Osteoblast (primary cell): Measurements from ENCODE around the gene LIN28A. TPM values are rescaled to one million over a fixed set of nuclear protein-coding genes. Genes with fewer than 3 reads are reported as not detected.

Experiments used
- DNase-seq: peaks from one replicate; pipeline ENCODE4 v3.0.0; 2011; ENCODE audit warnings: low spot score, mixed read lengths; ENCODE audit not compliant: insufficient read length; ENCODE audit errors: missing footprints
- H2AFZ ChIP-seq: 2 replicates; pipeline ENCODE4 v1.6.0; 2011; ENCODE audit warnings: mild to moderate bottlenecking, low read length
- H3K27ac ChIP-seq: 2 replicates; pipeline ENCODE4 v1.5.1; 2011; ENCODE audit warnings: mild to moderate bottlenecking, low read depth, low read length, moderate library complexity
- H3K27me3 ChIP-seq: 2 replicates; pipeline ENCODE4 v1.6.0; 2012; ENCODE audit warnings: mild to moderate bottlenecking, control low read depth, inconsistent platforms, low read length, moderate library complexity; ENCODE audit not compliant: insufficient read depth
- H3K36me3 ChIP-seq: 2 replicates; pipeline ENCODE4 v1.5.1; 2011; ENCODE audit warnings: mild to moderate bottlenecking, low read length, control low read depth, moderate library complexity; ENCODE audit not compliant: insufficient read depth
- H3K4me1 ChIP-seq: 2 replicates; pipeline ENCODE4 v1.5.1; 2011; ENCODE audit warnings: mild to moderate bottlenecking, low read length, control low read depth, moderate library complexity; ENCODE audit not compliant: insufficient read depth
- H3K4me2 ChIP-seq: 2 replicates; pipeline ENCODE4 v1.6.0; 2011; ENCODE audit warnings: mild to moderate bottlenecking, low read length; ENCODE audit not compliant: insufficient read depth
- H3K4me3 ChIP-seq: fragments of 200-600 bp; sonication (generic); 3 replicates; pipeline ENCODE4 v1.5.1; 2012; ENCODE audit warnings: mild to moderate bottlenecking, low read length, inconsistent platforms; ENCODE audit not compliant: insufficient read depth
- H3K79me2 ChIP-seq: 2 replicates; pipeline ENCODE4 v1.6.0; 2012; ENCODE audit warnings: mild to moderate bottlenecking, low read length, control low read depth, inconsistent platforms; ENCODE audit not compliant: insufficient read depth
- H3K9me3 ChIP-seq: 2 replicates; pipeline ENCODE4 v1.5.1; 2011; ENCODE audit warnings: low read depth, low read length, control low read depth
- H4K20me1 ChIP-seq: 2 replicates; pipeline ENCODE4 v1.6.0; 2012; ENCODE audit warnings: mild to moderate bottlenecking, low read length, control low read depth; ENCODE audit not compliant: insufficient read depth
- CTCF ChIP-seq: IDR thresholded peaks from 2 replicates; pipeline ENCODE4 v1.5.1; 2011; ENCODE audit warnings: mild to moderate bottlenecking, low read depth, low read length, moderate library complexity; ENCODE audit errors: extremely low read depth
- total RNA-seq: library from RNA; depleted of rRNA; stranded (reverse); fragments of >200 nt; gene quantifications from 2 replicates; pipeline ENCODE4 v1.2.3, GENCODE V29; 2012

The LIN28A gene
- total RNA-seq, 1 donor, result not detected

GRCh38 chr1:26477446-26478152, 67.0 kb downstream of the LIN28A start:
- no peaks in the 10 kb centered on the region for H3K9me3 ChIP-seq
- TF ChIP-seq CTCF, result no peak
- DNase-seq, result peak; percentile 29

GRCh38 chr1:26478159-26478558, 67.5 kb downstream of the LIN28A start:
- Histone ChIP-seq H3K4me2 (no peak overlapping the region), H3K27ac (no peak overlapping the region), H3K4me1 (peaks cover 27% of the 10 kb centered on the region), H3K9me3 (no peaks in the 10 kb centered on the region), H3K36me3 (peaks cover 45% of the 10 kb centered on the region), H2AFZ (no peak overlapping the region), H3K27me3 (no peaks in the 10 kb centered on the region), H3K4me3 (no peak overlapping the region), H4K20me1 (peaks cover 18% of the 10 kb centered on the region), H3K79me2 (peaks cover 19% of the 10 kb centered on the region)
- TF ChIP-seq CTCF, result no peak
- no peak for DNase-seq

More at GRCh38 chr1:26477446-26478152, 67.0 kb downstream of the LIN28A start:
- Histone ChIP-seq H3K27ac (no peak overlapping the region), H3K4me3 (no peak overlapping the region), H3K27me3 (no peaks in the 10 kb centered on the region), H3K79me2 (peaks cover 21% of the 10 kb centered on the region), H3K36me3 (peaks cover 45% of the 10 kb centered on the region), H4K20me1 (peaks cover 20% of the 10 kb centered on the region), H2AFZ (no peak overlapping the region), H3K4me2 (no peak overlapping the region), H3K4me1 (peaks cover 21% of the 10 kb centered on the region)

- H3K4me3 ChIP-seq, result no peak overlapping the region
- no peaks in the 10 kb centered on the region for H3K9me3 ChIP-seq
- H3K27me3 ChIP-seq, result no peaks in the 10 kb centered on the region
- no peak overlapping the region for H2AFZ ChIP-seq
- no peak for TF ChIP-seq CTCF
- H3K79me2 ChIP-seq, result peaks cover 11% of the 10 kb centered on the region
- H3K4me1 ChIP-seq, result peaks cover 23% of the 10 kb centered on the region
- peaks cover 10% of the 10 kb centered on the region for H4K20me1 ChIP-seq
- H3K36me3 ChIP-seq, result peaks cover 37% of the 10 kb centered on the region
- no peak for DNase-seq
- no peak overlapping the region for H3K27ac ChIP-seq
- no peak overlapping the region for H3K4me2 ChIP-seq
Observed at GRCh38 chr1:26478988-26479387, 68.4 kb downstream of the LIN28A start.

Other genes starting within 250 kb of the LIN28A start
- gene C1orf232, start 241.9 kb upstream of the LIN28A start, total RNA-seq, result not detected in 2 replicates
- gene ZNF593, start 240.9 kb upstream of the LIN28A start, total RNA-seq, result 21.2 and 29.0 TPM in 2 replicates
- not detected in 2 replicates for gene ZNF593OS, start 239.0 kb upstream of the LIN28A start, total RNA-seq
- under 0.01 TPM in 1 of 2 replicates, not detected in the other for gene CNKSR1, start 233.3 kb upstream of the LIN28A start, total RNA-seq
- gene CATSPER4, start 220.2 kb upstream of the LIN28A start, total RNA-seq, result not detected in 2 replicates
- gene CEP85, start 176.6 kb upstream of the LIN28A start, total RNA-seq, result 8.0 and 9.1 TPM in 2 replicates
- 29.2 and 30.8 TPM in 2 replicates for gene SH3BGRL3, start 130.7 kb upstream of the LIN28A start, total RNA-seq
- 5.8 and 6.2 TPM in 2 replicates for gene UBXN11, start 104.2 kb upstream of the LIN28A start, total RNA-seq
- gene CD52, start 92.9 kb upstream of the LIN28A start, total RNA-seq, result not detected in 2 replicates
- gene CRYBG2, start 56.7 kb upstream of the LIN28A start, total RNA-seq, result not detected in 2 replicates
- gene ZNF683, start 38.1 kb upstream of the LIN28A start, total RNA-seq, result not detected in 2 replicates
- gene DHDDS, start 21.5 kb downstream of the LIN28A start, total RNA-seq, result 56.6 and 63.3 TPM in 2 replicates
- 181 and 198 TPM in 2 replicates for gene HMGN2, start 61.6 kb downstream of the LIN28A start, total RNA-seq
- gene RPS6KA1, start 118.9 kb downstream of the LIN28A start, total RNA-seq, result 2.2 and 2.4 TPM in 2 replicates